ENCODE results near the gene ZFAND2A.

Gene ZFAND2A

DNA sequence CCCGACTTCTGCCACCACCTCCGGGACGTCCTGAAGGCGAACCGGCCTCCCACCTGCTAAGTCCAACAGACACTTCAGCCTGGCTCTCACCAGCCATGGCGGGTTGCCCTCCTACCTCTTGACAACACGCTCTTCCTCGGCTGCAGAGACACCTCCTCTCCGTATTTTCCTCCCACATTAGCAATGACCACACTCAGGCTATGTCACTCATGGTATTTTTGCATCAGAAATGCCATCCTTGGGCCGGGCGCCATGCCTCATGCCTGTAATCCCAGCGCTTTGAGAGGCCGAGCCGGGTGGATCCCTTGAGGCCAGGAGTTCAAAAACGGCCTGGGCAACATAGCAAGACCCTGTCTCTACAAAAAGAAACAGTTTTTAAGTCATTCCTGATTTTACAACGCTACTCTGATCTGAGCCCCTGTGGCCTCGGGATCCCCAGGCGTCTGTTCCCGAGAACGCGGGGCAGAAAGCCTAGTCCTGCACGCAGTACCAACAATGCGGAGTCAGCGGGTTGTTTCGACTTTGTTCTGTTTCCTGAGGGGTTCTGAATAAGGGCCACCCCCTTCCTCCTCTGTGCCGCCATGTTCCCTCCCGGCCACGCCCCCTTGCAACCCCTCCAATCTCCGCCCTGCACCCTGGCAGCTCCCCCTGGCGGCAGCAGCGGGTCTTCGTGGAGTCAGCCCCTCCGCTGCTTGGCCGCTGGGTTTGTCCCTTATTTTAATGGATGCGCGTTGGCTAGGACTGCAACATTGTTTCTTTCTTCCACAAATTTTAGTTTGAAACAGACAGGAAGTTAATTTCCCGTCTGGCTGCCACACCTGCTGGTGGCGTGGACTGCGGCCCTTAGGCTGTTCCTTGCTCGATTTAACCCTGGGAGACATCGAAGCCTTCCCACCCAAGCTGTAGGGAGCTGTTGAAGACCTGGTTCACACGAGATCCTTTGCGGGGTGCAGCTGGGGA is 9.7 kb upstream of the ZFAND2A start:
- Histone ChIP-seq H3K27ac (replicated peaks) (peak overlapping the region; percentile 79), H3K27me3 (ENCODE audit: insufficient read depth, poor library complexity, severe bottlenecking) (no peaks in the 10 kb centered on the region), H3K4me3 (replicated peaks; ENCODE audit: insufficient read depth, low read length) (peak overlapping the region; percentile 58)
- TF ChIP-seq POLR2AphosphoS5 (IDR thresholded peaks at IDR 0.05; ENCODE audit: low read depth) = peak; percentile 81
- peak; percentile 90 for TF ChIP-seq CTCF (IDR thresholded peaks at IDR 0.05; ENCODE audit: insufficient read depth, low read length)
- no peak for TF ChIP-seq SPI1 (IDR thresholded peaks at IDR 0.05; ENCODE audit: borderline replicate concordance, low read depth)
- TF ChIP-seq, protein P1, sequence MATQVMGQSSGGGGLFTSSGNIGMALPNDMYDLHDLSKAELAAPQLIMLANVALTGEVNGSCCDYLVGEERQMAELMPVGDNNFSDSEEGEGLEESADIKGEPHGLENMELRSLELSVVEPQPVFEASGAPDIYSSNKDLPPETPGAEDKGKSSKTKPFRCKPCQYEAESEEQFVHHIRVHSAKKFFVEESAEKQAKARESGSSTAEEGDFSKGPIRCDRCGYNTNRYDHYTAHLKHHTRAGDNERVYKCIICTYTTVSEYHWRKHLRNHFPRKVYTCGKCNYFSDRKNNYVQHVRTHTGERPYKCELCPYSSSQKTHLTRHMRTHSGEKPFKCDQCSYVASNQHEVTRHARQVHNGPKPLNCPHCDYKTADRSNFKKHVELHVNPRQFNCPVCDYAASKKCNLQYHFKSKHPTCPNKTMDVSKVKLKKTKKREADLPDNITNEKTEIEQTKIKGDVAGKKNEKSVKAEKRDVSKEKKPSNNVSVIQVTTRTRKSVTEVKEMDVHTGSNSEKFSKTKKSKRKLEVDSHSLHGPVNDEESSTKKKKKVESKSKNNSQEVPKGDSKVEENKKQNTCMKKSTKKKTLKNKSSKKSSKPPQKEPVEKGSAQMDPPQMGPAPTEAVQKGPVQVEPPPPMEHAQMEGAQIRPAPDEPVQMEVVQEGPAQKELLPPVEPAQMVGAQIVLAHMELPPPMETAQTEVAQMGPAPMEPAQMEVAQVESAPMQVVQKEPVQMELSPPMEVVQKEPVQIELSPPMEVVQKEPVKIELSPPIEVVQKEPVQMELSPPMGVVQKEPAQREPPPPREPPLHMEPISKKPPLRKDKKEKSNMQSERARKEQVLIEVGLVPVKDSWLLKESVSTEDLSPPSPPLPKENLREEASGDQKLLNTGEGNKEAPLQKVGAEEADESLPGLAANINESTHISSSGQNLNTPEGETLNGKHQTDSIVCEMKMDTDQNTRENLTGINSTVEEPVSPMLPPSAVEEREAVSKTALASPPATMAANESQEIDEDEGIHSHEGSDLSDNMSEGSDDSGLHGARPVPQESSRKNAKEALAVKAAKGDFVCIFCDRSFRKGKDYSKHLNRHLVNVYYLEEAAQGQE (IDR thresholded peaks at IDR 0.05; ENCODE audit: insufficient replicate concordance, low read depth) = peak; percentile 66
- peak; percentile 76 to 94 for DNase-seq (ENCODE audit: low read depth in 1 of 2, low spot score in 1 of 2)

DNA sequence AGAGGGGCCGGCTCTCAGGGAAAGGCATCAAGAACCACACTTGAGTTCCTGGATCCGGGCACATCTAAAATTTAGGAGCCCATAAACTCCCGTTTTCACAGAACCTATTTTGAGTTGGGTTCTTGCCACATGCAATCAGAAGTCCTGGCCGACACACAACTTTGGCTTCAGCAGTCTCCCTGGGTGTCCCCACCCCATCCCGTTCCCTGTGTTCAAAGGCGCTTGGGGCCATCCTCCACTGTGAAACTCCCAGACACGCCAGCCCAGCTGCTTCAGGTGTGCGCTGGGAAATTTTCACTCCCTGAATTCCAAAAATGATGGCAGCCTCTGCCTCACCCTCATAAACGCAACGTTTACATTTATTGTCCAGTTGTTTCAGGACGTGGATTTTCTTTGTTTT is 8.4 kb upstream of the ZFAND2A start:
- H3K27me3 ChIP-seq (ENCODE audit: insufficient read depth, poor library complexity, severe bottlenecking) = no peaks in the 10 kb centered on the region

DNA sequence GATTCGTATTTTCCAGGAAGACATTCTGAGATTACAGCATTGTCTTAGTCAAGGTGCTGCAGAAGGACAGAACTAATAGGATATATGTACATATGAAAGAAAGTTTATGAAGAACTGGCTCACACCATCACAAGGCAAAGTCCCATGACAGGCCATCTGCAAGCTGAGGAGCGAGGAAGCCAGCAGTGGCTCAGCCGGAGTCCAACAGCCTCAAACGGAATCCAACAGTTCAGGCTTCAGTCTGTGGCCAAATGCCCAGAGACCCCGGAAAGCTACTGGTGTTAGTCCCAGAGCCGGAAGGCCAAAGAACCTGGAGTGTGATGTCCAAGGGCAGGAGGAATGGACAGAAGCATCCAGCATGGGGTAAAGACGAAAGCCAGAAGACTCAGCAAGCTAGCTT is 4.4 kb upstream of the ZFAND2A start:
- no peak overlapping the region for H3K27ac ChIP-seq (replicated peaks)
- no peak for DNase-seq (ENCODE audit: low read depth in 1 of 2, low spot score in 1 of 2)

More for the DNA sequence above, 8.4 kb upstream of the ZFAND2A start:
- H3K27ac ChIP-seq (replicated peaks) = no peak overlapping the region
- no peak overlapping the region for H3K4me3 ChIP-seq (replicated peaks; ENCODE audit: insufficient read depth, low read length)
- TF ChIP-seq, protein P1 (IDR thresholded peaks at IDR 0.05; ENCODE audit: insufficient replicate concordance, low read depth) = no peak
- TF ChIP-seq GABPA (IDR thresholded peaks at IDR 0.05; ENCODE audit: low read depth) (no peak), SPI1 (IDR thresholded peaks at IDR 0.05; ENCODE audit: borderline replicate concordance, low read depth) (no peak), POLR2AphosphoS5 (IDR thresholded peaks at IDR 0.05; ENCODE audit: low read depth) (no peak)
- DNase-seq (ENCODE audit: low read depth in 1 of 2, low spot score in 1 of 2) = no peak

More for the DNA sequence above, 4.4 kb upstream of the ZFAND2A start:
- no peak overlapping the region for H3K4me3 ChIP-seq (replicated peaks; ENCODE audit: insufficient read depth, low read length)
- H3K27me3 ChIP-seq (ENCODE audit: insufficient read depth, poor library complexity, severe bottlenecking) = no peaks in the 10 kb centered on the region
- TF ChIP-seq SPI1 (IDR thresholded peaks at IDR 0.05; ENCODE audit: borderline replicate concordance, low read depth) (no peak), POLR2AphosphoS5 (IDR thresholded peaks at IDR 0.05; ENCODE audit: low read depth) (no peak), CTCF (IDR thresholded peaks at IDR 0.05; ENCODE audit: insufficient read depth, low read length) (no peak), GABPA (IDR thresholded peaks at IDR 0.05; ENCODE audit: low read depth) (no peak)
- TF ChIP-seq, protein P1 (IDR thresholded peaks at IDR 0.05; ENCODE audit: insufficient replicate concordance, low read depth) = no peak
